ENCODE data around the gene ADRM1.
A peak's percentile ranks its signal among the peaks of the same experiment; 100 is the strongest.

Gene ADRM1

GRCh38 chr20:62281161-62281933 lies 21.4 kb upstream of the ADRM1 start:
- no peak for DNase-seq

- DNase-seq, result no peak
Measured at GRCh38 chr20:62282103-62282502, 20.7 kb upstream of the ADRM1 start.

GRCh38 chr20:62282877-62283503 lies 19.8 kb upstream of the ADRM1 start:
- no peak for DNase-seq

DNA sequence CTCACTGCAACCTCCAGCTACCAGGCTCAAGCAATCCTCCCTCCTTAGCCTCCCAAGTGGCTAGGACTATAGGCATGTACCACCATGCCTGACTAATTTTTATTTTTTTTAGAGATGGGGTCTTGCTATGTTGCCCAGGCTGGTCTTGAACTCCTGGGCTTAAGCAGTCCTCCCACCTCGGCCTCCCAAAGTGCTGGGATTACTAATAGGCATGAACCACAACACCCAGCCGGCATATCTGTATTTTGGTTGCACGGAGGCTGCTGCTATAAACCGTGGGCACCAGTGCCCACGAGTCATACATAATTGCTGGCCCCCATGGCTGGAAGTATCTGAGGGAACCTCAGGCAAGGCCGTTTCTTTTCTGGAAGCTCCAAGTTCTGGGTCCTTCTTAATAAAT lies 18.3 kb upstream of the ADRM1 start:
- no peak for DNase-seq

DNA sequence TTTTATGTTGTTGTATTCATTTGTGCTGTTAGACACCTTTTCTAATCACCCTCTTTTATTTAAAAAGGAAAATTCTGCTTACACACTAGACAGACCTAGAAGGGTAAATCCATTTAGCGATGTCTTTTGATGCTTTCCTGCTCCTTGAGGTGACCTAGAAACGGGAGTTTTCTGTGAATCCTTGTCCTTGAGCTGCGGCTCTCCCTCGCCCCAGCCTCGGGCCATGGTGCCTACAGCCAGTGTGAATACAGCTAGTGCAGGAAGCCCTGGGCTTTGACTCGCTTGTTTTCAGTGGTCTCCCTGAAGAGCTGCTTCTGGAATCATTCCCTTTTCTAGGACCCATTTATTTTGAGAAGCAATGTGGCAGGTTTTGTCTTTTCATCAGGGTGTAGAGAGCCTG lies 17.6 kb upstream of the ADRM1 start:
- DNase-seq, result no peak

DNA sequence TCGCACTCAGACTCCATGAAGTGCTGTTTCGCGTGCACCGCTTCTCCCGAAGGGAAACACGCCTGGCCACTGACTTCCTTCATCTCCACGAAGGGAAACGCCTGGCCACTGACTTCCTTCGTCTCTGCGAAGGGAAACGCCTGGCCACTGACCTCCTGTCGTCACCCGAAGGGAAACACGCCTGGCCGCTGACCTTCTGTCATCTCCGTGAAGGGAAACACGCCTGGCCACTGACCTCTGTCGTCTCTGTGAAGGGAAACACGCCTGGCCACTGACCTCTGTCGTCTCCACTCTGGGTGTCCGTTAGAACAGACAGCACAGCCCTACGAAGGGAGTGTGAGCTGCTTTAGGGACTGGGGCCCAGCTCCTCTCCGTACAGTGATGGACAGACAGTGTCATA lies 17.1 kb upstream of the ADRM1 start:
- no peak for DNase-seq

DNA sequence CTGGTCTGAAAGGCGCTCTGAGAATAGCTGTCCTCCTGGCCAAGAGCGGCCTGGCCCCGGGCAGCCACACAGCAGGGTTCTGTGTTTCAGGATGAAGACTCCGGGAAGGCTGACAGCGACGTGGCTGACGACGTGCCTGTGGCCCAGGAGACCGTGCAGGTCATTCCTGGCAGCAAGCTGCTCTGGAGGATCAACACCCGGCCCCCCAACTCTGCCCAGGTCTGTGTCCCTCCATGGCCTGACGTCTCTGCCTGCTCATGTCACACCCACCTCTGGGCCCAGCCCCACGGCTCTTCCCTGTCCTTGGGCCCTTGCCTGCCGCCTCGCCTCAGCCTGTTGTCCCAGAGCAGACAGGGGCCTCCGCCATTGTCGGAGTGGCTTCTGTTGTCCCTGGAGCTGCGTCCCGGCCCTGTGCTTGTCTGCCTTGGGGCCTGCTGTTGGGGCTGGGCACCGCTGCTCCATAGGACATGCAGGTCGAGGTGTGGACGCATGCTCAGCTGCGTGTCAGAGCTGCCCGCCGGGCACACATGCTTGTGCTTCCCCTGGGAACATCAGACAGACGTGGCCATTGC lies 16.2 kb upstream of the ADRM1 start:
- no peak for DNase-seq

- DNase-seq, result no peak
Measured at GRCh38 chr20:62287129-62287528, 15.7 kb upstream of the ADRM1 start.

DNA sequence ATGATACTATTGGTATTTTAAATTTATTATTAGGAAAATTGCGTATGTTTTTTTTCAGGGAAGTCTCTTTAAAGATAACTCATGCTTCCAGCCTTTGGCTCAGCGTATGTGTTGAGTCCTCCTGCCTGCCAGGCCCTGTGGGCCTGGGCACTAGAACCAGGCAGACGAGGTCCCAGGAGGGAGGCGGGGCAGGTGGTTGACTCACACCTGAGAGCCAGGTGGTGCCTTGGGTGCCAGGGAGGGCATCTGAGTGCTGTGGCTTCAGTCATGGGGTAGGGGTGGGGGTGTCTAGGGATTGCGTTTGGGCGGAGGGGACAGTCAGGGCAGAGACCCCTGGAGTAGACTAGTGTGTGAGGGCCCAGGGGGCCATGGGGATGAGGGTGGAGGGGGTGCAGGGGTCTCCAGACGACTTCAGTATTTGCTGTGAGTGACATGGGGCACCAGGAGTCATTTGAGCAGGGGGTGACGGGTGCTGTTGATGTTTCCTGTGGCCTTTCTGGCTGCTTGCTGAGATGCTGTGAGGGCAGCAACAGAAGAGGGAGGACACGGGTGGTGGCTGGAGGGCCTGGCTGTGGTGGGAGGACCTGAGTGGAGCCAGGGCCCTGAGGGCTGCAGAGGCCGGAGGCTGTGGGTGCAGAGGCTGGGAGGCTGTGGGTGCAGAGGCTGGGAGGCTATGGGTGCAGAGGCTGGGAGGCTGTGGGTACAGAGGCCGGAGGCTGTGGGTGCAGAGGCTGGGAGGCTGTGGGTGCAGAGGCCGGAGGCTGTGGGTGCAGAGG lies 14.8 kb upstream of the ADRM1 start:
- DNase-seq, result no peak

DNA sequence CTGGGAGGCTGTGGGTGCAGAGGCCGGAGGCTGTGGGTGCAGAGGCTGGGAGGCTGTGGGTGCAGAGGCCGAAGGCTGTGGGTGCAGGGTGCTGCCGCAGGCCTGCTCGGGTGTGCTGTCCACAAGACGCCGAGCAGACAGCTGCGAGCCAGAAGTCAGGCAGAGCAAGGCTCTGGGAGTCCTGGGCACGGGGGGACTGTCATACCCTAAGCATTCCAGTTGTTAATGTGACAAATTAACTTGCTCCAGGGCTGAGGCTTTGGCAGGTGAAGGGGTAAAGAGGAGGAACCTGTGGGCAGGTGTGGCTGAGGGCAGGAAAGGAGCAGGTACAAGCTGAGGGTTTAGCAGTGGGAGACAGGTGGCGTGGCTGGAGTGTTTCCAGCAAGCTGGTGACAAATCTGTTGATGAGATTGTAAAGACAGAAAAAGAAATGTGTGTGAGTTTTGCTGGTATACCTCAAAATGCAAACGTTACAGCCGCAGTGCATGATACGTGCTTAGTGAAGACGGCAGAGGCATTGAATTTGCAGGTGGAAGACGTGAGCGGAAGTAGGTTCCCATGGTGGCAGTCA lies 14.2 kb upstream of the ADRM1 start:
- DNase-seq, result no peak

- DNase-seq, result no peak
Measured at GRCh38 chr20:62289131-62289530, 13.7 kb upstream of the ADRM1 start.

DNA sequence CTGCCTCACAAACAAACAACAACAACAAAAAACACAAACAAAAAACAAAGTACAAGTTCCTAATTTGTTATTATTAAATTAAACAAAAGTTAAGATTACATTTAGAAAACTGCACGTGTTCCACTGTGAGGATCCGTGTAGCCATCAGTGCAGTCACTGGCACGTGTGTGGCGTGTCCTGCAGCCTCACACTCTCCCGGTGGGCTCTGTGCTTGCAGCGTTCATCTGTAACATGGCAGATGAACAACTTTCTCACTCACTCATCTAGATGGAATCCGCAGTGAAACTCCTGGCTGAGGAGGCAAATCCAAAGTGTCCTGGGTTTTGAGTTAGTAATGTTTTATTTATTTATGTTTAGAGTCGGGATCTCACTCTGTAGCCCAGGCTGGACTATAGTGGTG lies 12.9 kb upstream of the ADRM1 start:
- no peak for DNase-seq

DNA sequence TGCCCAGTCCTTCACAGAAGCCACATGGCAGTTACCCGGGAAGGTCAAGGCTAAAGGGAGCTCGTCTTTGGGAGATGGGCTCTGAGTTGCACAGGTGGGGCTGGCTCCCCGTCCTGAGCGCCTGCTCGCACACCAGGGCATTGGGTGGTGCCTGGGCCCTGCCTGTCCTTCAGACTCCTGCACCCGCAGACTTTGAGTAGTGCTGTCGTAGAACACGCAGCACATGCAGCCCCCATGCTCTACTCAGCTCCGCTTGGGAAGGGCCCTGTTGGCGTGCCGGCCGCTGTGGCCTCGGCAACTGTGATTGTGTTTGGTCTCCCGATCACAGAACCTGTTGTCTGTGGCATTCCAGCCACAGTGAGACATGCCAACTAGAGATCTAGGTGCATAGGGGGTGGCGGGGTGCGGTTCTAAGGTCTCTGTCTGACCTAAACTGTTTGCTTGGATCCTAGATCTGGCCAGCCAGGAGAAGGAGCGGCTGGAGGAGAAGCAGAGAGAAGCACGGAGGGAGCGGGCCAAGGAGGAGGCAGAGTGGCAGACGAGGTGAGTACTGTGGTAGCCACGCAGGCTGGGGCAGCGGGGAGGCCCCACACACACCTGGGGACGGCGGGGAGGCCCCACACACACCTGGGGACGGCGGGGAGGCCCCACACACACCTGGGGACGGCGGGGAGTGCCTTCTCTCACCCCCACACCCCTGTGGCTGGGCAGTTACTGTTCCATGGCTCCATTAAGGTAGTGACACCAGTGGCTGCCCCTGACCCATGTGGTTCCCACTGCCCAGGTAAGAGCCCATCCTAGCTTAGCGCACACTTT lies 11.3 kb upstream of the ADRM1 start:
- DNase-seq, result no peak

GRCh38 chr20:62292108-62292507 lies 10.7 kb upstream of the ADRM1 start:
- DNase-seq, result no peak

DNA sequence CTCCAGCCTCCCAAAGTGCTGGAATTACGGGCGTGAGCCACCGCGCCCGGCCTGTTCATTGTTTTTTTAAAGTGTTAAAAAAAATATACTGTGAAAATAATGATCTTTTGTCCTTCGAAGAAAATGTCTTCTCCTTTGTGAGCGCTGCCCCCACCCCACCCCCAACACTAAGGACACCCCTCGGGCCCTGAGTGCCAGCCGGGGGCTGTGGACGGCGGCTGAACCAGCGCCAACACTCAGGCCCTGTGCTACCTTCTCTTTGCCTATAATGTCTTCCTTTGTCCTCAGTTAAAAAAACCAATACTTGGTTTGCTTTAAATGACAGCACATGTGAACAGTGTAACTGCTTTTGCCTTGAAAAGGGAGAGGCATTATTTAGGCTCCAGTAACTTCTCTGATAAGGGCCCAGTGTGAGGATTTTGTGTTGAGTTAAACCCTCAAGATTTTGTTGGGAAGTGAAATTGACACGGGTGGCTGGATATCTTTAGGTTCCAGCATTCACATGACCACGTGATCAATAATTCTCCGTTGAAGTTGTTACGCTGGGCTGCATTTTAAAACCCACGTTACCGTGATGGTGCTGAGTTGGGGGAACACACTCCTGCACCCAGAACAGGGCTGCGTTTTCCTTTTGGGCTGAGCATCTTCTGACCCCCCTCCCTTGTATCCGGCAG lies 9.5 kb upstream of the ADRM1 start:
- DNase-seq, result no peak

- DNase-seq, result no peak
Measured at GRCh38 chr20:62293946-62294345, 8.9 kb upstream of the ADRM1 start.

GRCh38 chr20:62294516-62294915 lies 8.3 kb upstream of the ADRM1 start:
- no peak for DNase-seq

DNA sequence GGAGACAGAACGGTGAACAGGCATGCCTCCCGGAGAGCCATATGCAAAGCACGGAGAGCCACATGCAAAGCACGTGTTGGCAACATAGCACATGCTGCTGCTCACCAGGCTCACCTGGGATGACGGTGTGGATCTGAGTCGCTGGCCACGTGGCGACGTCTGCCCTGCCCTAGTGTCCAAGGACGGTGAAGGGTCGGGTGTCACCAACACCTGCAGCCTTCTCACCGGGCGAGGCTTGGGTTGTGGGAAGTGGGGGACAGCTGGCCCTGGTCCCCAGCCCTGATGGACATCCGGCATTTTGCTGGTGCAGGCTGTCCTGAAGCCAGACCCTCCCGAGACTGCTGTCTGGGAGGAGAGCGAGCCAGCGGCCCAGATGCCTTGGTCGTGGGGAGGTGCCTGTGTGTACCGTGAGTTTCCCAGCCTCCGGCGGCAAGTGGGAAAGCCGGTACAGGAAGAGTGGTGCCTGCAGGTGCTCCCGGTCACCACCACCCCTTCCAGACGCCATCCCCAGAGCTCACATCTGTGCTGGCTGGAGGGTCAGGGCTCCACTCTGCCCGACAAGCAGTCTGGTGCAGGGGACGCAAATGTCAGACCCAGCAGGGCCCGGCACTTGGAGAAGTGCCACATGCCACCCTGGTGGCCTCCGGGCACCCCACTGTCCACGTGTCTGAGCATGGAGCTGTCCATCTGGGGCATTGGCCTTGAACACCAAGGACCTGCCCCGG lies 5.9 kb upstream of the ADRM1 start:
- DNase-seq, result peak; percentile 78 to 86

- DNase-seq, result no peak
Measured at GRCh38 chr20:62297449-62298227, 5.2 kb upstream of the ADRM1 start.

DNA sequence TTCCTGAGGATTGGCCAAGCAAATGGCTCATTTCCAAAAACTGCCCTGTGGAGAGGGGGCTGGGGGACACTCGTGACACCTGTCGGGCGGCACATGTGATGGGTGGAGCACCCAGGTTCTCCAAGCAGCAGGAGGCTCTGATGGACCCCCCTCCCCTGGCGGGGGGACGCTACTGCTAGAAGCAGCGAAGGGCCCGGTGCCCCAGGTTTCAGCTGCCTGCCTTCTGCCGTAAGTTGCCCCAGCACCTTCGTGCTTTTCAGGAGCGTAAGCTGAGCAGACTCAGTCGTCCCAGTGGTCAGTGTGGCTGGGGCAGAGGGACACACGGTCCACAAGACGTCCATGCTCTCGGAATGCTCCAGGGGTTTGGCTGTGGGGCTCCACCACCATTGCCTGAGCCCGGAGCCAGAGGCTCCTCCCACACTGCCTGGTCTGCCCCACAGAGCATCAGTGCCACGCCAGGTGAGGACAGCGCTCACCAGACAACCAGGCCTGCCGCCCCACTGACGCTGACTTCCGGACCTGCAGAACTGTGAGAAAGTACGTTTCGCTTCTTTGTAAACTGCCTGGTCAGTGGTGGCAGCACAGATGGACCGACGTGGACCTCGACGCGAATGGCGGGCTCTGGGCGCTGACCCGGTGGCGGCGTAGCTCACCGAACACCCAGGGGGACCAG lies 4.1 kb upstream of the ADRM1 start:
- DNase-seq, result no peak
